ENCODE measurements around the gene CBX5. TPM values are rescaled to one million over a fixed set of nuclear protein-coding genes. Genes with fewer than 3 reads are reported as not detected.

CBX5 gene
- total RNA-seq, 2 donors from 2014 or later = 230 to 341 TPM

DNA sequence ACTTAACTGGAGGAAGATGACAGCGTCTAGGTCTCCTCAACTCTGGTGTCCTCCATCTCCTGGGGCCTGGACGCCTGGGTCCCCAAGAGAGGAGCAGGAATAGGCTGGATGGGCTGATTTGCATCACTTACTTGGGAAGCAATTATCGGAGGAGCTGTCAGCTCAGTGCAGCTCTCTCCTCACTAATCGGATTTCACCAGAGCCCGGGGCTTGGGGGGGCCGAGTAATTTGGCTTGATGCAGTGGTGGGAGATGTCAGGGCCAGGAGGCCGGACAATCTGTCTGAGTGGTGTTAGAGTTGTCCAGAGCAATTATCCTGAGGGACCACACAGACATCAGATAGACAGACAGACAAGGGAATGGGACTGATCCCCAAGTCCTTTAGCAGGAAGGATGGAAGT, 86.5 kb downstream of the CBX5 start:
- no peak overlapping the region for H3K9ac ChIP-seq (ENCODE audit: extremely low read depth, low read length, poor library complexity, severe bottlenecking)
- H3K4me1 Mint-ChIP-seq = peaks cover 2% of the 10 kb centered on the region
- WGBS, 2 experiments (ENCODE audit: insufficient coverage in 1 of 2, insufficient read length in 1 of 2) = 73 to 77% methylated on average over 6 to 7 of the region's 7 CpGs
- H3K27me3 Mint-ChIP-seq (ENCODE audit: insufficient read depth) = peaks cover 94% of the 10 kb centered on the region
- H3K36me3 Mint-ChIP-seq (ENCODE audit: low read depth) = no peaks in the 10 kb centered on the region
- H3K27ac Mint-ChIP-seq = no peak overlapping the region
- H3K9me3 Mint-ChIP-seq = no peaks in the 10 kb centered on the region
- no peak overlapping the region for H3K4me3 ChIP-seq (ENCODE audit: low read length)
- H3K36me3 ChIP-seq (ENCODE audit: control insufficient read depth, insufficient read depth, low read length) = no peaks in the 10 kb centered on the region
- no peak overlapping the region for H3K4me3 Mint-ChIP-seq
- no peak overlapping the region for H3K27ac ChIP-seq (ENCODE audit: low read depth, low read length)
- no peak for DNase-seq
- peaks cover 81% of the 10 kb centered on the region for H3K27me3 ChIP-seq (ENCODE audit: control insufficient read depth, insufficient read depth, low read length, poor library complexity, severe bottlenecking)
- TF ChIP-seq, protein P1, sequence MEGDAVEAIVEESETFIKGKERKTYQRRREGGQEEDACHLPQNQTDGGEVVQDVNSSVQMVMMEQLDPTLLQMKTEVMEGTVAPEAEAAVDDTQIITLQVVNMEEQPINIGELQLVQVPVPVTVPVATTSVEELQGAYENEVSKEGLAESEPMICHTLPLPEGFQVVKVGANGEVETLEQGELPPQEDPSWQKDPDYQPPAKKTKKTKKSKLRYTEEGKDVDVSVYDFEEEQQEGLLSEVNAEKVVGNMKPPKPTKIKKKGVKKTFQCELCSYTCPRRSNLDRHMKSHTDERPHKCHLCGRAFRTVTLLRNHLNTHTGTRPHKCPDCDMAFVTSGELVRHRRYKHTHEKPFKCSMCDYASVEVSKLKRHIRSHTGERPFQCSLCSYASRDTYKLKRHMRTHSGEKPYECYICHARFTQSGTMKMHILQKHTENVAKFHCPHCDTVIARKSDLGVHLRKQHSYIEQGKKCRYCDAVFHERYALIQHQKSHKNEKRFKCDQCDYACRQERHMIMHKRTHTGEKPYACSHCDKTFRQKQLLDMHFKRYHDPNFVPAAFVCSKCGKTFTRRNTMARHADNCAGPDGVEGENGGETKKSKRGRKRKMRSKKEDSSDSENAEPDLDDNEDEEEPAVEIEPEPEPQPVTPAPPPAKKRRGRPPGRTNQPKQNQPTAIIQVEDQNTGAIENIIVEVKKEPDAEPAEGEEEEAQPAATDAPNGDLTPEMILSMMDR (conservative IDR thresholded peaks at IDR 0.05) = no peak
- no peaks in the 10 kb centered on the region for H3K4me1 ChIP-seq (ENCODE audit: control insufficient read depth, insufficient read depth, low read length)
- no peaks in the 10 kb centered on the region for H3K9me3 ChIP-seq (ENCODE audit: control insufficient read depth, low read length)

DNA sequence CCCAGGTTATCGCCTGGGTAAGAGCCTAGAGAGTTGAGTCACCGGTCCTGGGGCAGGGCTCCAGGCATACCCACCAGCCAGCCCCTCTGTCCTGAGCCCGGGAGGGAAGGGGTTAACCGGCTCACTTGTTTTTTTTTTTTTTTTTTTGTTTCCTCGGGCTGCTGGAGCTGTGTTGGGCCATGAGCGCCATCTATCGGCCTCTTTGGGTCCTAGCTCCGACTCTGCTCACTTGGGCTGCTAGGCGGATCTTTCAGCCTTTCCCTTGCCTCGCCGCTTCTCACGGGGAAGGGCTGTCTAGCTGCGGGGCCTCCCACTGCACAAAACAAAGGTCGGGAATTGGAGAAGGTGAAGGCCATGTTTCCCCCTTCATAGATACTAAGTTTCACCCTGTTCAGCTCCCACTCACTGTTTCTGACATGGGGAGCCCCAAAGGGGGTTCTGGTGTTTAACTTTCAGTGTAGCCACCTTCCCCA, 88.3 kb downstream of the CBX5 start:
- Mint-ChIP-seq H3K9me3 (no peaks in the 10 kb centered on the region), H3K4me1 (peaks cover 2% of the 10 kb centered on the region), H3K36me3 (ENCODE audit: low read depth) (peaks cover 6% of the 10 kb centered on the region), H3K27ac (no peak overlapping the region), H3K4me3 (no peak overlapping the region), H3K27me3 (ENCODE audit: insufficient read depth) (peaks cover 75% of the 10 kb centered on the region)
- Histone ChIP-seq H3K27me3 (ENCODE audit: control insufficient read depth, insufficient read depth, low read length, poor library complexity, severe bottlenecking) (peaks cover 69% of the 10 kb centered on the region), H3K9ac (ENCODE audit: extremely low read depth, low read length, poor library complexity, severe bottlenecking) (no peak overlapping the region), H3K27ac (ENCODE audit: low read depth, low read length) (no peak overlapping the region), H3K36me3 (ENCODE audit: control insufficient read depth, insufficient read depth, low read length) (peaks cover 5% of the 10 kb centered on the region), H3K9me3 (ENCODE audit: control insufficient read depth, low read length) (no peaks in the 10 kb centered on the region), H3K4me3 (ENCODE audit: low read length) (no peak overlapping the region), H3K4me1 (ENCODE audit: control insufficient read depth, insufficient read depth, low read length) (no peaks in the 10 kb centered on the region)
- peak; percentile 96 for DNase-seq
- 2% methylated on average over 6 to 14 of the region's 14 CpGs for WGBS, 2 experiments (ENCODE audit: insufficient coverage in 1 of 2, insufficient read length in 1 of 2)
- TF ChIP-seq, protein P1 (conservative IDR thresholded peaks at IDR 0.05) = peak; percentile 85

DNA sequence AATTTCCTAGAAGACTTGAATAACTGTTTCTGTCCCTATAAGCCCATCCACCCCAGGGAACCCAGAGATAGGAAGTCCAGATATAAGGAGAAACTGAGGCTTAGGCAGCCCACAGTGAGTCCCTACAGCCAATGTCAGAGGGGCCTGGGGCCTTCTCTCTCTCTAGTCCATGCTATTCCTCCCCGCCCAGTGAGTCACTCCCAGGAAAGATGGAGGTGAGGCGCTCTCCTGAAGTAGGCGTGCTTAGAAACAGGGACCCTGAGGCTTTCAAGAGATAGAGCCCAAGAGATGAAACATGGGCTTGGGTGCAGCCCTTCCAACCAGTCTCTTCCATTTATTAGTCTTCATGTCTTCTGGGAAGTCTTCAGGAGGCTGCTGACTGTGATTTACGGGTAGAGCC, 88.8 kb downstream of the CBX5 start:
- peaks cover 64% of the 10 kb centered on the region for H3K27me3 ChIP-seq (ENCODE audit: control insufficient read depth, insufficient read depth, low read length, poor library complexity, severe bottlenecking)
- peaks cover 71% of the 10 kb centered on the region for H3K27me3 Mint-ChIP-seq (ENCODE audit: insufficient read depth)
- 38 to 59% methylated on average over 3 to 4 of the region's 4 CpGs for WGBS, 2 experiments (ENCODE audit: insufficient coverage in 1 of 2, insufficient read length in 1 of 2)

More for the DNA sequence above, 88.8 kb downstream of the CBX5 start:
- peaks cover 5% of the 10 kb centered on the region for H3K36me3 ChIP-seq (ENCODE audit: control insufficient read depth, insufficient read depth, low read length)
- DNase-seq = no peak
- H3K4me3 ChIP-seq (ENCODE audit: low read length) = no peak overlapping the region
- Mint-ChIP-seq H3K36me3 (ENCODE audit: low read depth) (peaks cover 6% of the 10 kb centered on the region), H3K27ac (no peak overlapping the region), H3K4me3 (no peak overlapping the region), H3K4me1 (peaks cover 2% of the 10 kb centered on the region), H3K9me3 (no peaks in the 10 kb centered on the region)
- no peaks in the 10 kb centered on the region for H3K9me3 ChIP-seq (ENCODE audit: control insufficient read depth, low read length)
- H3K4me1 ChIP-seq (ENCODE audit: control insufficient read depth, insufficient read depth, low read length) = no peaks in the 10 kb centered on the region
- TF ChIP-seq, protein P1 (conservative IDR thresholded peaks at IDR 0.05) = no peak
- no peak overlapping the region for H3K9ac ChIP-seq (ENCODE audit: extremely low read depth, low read length, poor library complexity, severe bottlenecking)
- no peak overlapping the region for H3K27ac ChIP-seq (ENCODE audit: low read depth, low read length)
